Fibroblast of lung (primary cell): ENCODE results near the gene PDK3.

ENCODE experiments used
- EZH2 ChIP-seq: IDR thresholded peaks from 2 replicates; pipeline ENCODE4 v1.5.1; 2012; ENCODE audit warnings: low read length, control low read depth, mild to moderate bottlenecking; ENCODE audit errors: missing control alignments
- TF ChIP-seq, protein P1 (sequence below), 2 donors: IDR thresholded peaks in 1 of 2; conservative IDR thresholded peaks in 1 of 2; 1 replicate in 1 of 2; 2 replicates in 1 of 2; pipeline ENCODE4 v1.5.1; 2011 to 2012; ENCODE audit warnings: low read length in 2 of 2, control low read depth in 1 of 2, inconsistent platforms in 1 of 2, low read depth in 1 of 2, mild to moderate bottlenecking in 1 of 2

DNA sequence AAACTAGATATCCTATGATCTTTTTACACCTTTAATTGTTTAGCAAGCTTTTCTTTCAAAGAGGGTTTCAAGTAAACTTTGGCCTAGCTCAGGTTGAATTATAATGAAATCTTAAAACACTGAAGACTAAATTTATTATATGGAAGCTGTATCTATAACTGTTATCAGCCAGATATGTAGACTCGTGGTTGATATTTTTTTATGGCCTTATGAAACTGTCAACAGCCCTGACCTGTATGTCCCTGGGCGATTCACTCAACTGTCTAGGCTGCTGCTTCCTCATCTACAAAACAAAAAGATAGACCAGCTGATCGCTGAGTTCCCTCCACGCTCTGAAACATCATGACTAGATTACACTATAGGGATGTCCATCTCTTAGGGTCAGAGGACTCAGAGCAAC, 21.2 kb upstream of the PDK3 start:
- no peak for TF ChIP-seq EZH2
- TF ChIP-seq, protein P1, sequence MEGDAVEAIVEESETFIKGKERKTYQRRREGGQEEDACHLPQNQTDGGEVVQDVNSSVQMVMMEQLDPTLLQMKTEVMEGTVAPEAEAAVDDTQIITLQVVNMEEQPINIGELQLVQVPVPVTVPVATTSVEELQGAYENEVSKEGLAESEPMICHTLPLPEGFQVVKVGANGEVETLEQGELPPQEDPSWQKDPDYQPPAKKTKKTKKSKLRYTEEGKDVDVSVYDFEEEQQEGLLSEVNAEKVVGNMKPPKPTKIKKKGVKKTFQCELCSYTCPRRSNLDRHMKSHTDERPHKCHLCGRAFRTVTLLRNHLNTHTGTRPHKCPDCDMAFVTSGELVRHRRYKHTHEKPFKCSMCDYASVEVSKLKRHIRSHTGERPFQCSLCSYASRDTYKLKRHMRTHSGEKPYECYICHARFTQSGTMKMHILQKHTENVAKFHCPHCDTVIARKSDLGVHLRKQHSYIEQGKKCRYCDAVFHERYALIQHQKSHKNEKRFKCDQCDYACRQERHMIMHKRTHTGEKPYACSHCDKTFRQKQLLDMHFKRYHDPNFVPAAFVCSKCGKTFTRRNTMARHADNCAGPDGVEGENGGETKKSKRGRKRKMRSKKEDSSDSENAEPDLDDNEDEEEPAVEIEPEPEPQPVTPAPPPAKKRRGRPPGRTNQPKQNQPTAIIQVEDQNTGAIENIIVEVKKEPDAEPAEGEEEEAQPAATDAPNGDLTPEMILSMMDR (conservative IDR thresholded peaks at IDR 0.05 in 1 of 2, IDR thresholded peaks at IDR 0.05 in 1 of 2; ENCODE audit: low read depth in 1 of 2, low read length in 2 of 2): no peak
